HG03565 (cell line): ENCODE results near the gene NCS1.

ENCODE experiments used
- ATAC-seq: cut with Tn5 transposase; IDR thresholded peaks from one replicate; pipeline ENCODE4 v1.9.1; 2021; ENCODE audit warnings: mild to moderate bottlenecking, moderate library complexity; ENCODE audit not compliant: unreplicated experiment

NCS1 gene

GRCh38 chr9:130193103-130193502 lies 20.9 kb downstream of the NCS1 start:
- ATAC-seq = no peak

GRCh38 chr9:130193531-130194377 lies 21.6 kb downstream of the NCS1 start:
- ATAC-seq = no peak

DNA sequence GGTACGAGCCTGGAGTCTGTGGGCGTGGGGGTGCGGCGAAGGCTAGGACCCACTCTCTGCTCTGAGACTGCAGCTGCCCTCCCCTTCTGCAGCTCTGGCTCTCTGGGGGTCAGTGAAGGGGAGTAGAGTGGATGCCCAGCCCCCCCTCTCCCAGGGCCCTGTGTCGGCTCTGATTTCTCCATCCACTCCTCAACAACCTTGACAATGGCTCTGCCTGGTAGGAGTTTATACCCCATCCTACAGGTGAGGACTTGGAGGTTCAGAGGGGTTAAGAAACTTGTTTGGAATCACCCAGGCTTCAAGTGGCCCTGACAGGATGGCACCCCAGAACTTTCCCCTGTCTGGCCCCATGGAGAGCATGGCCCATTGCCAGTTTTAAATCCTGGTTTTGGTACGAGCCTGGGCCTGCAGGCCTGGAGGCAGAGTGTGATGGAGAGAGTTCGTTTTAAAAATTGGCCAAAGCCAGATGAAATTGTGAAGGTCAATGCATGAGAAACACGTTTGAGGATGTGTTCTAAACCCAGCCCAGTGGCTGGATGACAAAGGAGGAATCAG lies 22.3 kb downstream of the NCS1 start:
- no peak for ATAC-seq

GRCh38 chr9:130195638-130196037 lies 23.4 kb downstream of the NCS1 start:
- no peak for ATAC-seq

DNA sequence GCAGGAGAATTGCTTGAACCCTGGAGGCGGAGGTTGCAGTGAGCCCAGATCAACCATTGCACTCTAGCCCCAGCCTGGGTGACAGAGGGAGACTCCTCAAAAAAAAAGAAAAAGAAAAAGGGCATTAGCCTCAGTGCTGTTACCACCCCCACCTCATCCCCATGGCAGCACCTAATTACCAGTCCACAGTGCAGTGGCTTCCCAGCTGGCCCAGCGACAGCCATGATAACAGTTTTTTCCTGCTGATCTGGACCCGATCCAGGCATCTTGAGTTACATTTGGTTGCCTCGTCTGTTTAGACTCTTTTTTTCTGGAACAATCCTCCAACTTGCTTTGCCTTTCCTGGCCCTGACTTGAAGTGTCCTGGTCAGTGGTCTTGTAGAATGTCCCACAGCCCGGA lies 24.4 kb downstream of the NCS1 start:
- ATAC-seq = no peak

DNA sequence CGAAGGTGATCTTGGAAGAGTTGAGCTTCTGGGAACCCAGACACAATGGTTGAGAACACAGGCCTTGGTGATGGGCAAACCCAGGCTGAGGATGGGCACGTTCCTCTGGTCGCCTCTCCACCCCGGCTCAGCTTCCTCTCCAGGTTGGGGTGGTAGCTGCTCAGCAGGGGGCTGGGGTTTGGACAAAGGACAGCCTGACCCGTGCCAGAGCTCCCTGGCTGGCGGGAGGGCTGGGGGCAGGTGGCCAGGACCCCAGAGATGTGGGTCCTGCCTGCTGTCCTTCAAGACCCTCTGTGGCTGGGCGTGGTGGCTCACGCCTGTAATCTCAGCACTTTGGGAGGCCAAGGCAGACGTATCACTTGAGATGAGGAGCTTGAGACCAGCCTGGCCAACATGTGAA lies 25.2 kb downstream of the NCS1 start:
- ATAC-seq = no peak

- no peak for ATAC-seq
These were observed 25.7 kb downstream of the NCS1 start for GRCh38 chr9:130197888-130198287.

DNA sequence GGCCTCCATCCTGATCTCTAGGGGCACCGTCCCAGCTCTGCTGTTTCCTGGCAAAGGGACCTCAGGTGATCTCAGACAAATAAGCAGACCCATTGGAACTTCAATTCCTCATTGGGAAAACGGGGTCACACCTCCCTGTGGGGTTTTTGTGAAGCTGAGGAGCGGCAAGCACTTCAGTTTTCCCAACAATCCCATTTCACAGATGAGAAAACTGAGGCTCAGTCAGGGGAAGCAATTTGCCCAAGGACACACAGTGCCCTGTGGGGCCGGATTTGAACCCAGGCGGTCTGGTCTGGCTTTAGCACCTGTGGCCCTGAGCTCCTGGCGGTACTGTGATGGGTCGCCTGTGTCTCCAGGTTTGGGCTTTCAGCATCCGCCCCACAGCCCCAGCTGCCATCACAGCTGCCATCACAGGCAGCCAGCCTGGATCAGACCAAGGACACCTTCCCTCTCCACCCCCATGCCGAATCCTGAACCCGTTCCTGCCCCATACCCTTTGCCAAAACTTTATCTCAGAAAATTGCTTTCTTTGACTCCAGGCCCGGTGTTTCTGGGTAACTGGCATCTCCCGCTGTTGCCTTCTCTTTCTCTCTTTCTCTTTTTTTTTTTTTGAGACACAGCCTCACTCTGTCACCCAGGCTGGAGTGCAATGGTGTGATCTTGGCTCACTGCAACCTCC lies 26.4 kb downstream of the NCS1 start:
- ATAC-seq = no peak

GRCh38 chr9:130199605-130200004 lies 27.4 kb downstream of the NCS1 start:
- no peak for ATAC-seq

- ATAC-seq = no peak
These were observed 28.0 kb downstream of the NCS1 start for GRCh38 chr9:130200038-130200849.

GRCh38 chr9:130201399-130201873 lies 29.2 kb downstream of the NCS1 start:
- no peak for ATAC-seq

DNA sequence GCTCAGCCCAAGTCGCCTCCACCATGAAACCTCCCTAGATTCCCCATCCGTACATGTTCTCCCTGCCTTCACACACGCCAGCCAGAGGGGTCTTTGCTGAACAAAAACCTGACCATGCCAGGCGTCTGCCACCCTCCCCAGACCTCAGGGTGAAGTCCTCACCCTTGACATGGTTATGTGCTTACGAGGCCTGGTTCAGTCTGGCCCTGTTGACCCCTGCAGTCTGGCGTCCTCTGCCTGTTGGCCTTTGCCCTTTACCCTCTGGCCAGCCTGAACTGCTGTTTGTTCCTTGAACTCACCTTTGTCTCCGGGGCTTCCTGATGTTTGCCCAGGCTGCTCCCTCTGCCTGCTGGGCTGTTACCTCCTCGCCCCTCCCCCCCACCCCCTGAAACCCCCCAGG lies 29.8 kb downstream of the NCS1 start:
- ATAC-seq = no peak

DNA sequence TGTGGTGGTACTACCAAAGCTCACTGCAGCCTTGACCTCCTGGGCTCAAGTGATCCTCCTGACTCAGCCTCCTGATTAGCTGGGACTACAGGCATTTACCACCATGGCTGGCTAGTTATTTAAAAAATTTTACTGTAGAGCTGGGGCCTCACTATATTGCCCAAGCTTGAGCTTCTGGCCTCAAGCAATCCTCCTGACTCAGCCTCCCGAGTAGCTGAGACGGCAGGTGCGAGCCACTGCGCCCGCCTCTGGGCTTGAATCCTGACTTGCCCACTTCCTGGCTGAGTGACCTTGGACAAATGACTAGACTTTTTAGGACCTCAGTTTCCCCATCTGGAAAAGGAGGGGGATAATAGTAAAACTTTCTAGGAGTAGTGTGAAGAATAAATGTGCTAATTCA lies 32.1 kb downstream of the NCS1 start:
- no peak for ATAC-seq

- ATAC-seq = no peak
These were observed 32.8 kb downstream of the NCS1 start for GRCh38 chr9:130204959-130205358.

- no peak for ATAC-seq
These were observed 33.7 kb downstream of the NCS1 start for GRCh38 chr9:130205912-130206311.

- no peak for ATAC-seq
These were observed 34.4 kb downstream of the NCS1 start for GRCh38 chr9:130206579-130206978.

GRCh38 chr9:130207241-130207992 lies 35.2 kb downstream of the NCS1 start:
- no peak for ATAC-seq

- ATAC-seq = no peak
These were observed 36.6 kb downstream of the NCS1 start for GRCh38 chr9:130208600-130209347.

DNA sequence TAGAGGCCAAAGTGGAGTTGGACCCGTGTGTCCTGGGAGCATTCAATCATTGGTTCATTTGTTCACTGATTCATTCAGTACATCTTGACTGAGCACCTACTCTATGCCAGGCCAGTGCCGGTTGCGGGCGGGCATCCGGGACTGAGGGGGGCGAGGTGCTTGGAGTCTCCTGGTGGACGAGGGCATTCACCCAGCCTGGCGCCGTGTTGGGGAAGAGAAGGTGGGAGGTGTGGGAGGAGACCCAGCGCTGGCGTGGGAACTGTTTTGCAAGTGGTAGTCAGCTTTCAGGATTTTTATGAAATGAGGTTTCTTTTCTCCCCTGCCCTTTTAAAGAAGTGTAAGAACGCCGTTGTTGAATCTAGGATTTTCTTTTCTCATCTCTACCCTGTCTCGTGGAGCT lies 37.2 kb downstream of the NCS1 start:
- no peak for ATAC-seq
